Breast epithelium (tissue), 3 donors: ENCODE measurements around the gene APMAP.

Experiments used
- POLR2A ChIP-seq: fragments of 450-650 bp; IDR thresholded peaks from one replicate; pipeline ENCODE4 v1.6.1; 2016; ENCODE audit warnings: antibody characterized with exemption, mild to moderate bottlenecking, moderate library complexity
- TF ChIP-seq, protein P1 (sequence below), 3 donors: fragments of 450-650 bp; IDR thresholded peaks; one replicate each; pipeline ENCODE4 v1.5.1; 2016 to 2017; ENCODE audit warnings: antibody characterized with exemption in 3 of 3, mild to moderate bottlenecking in 3 of 3, moderate library complexity in 3 of 3

GRCh38 chr20:24935140-24935539 lies 57.4 kb downstream of the APMAP start:
- TF ChIP-seq POLR2A = no peak
- TF ChIP-seq, protein P1, sequence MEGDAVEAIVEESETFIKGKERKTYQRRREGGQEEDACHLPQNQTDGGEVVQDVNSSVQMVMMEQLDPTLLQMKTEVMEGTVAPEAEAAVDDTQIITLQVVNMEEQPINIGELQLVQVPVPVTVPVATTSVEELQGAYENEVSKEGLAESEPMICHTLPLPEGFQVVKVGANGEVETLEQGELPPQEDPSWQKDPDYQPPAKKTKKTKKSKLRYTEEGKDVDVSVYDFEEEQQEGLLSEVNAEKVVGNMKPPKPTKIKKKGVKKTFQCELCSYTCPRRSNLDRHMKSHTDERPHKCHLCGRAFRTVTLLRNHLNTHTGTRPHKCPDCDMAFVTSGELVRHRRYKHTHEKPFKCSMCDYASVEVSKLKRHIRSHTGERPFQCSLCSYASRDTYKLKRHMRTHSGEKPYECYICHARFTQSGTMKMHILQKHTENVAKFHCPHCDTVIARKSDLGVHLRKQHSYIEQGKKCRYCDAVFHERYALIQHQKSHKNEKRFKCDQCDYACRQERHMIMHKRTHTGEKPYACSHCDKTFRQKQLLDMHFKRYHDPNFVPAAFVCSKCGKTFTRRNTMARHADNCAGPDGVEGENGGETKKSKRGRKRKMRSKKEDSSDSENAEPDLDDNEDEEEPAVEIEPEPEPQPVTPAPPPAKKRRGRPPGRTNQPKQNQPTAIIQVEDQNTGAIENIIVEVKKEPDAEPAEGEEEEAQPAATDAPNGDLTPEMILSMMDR (IDR thresholded peaks at IDR 0.05) = no peak
